Mesothelial cell of epicardium (in vitro differentiated cells): ENCODE data around the gene BRSK2. TPM values are rescaled to one million over a fixed set of nuclear protein-coding genes. Genes with fewer than 3 reads are reported as not detected.

Experiments used
- DNase-seq, 2 experiments: peaks; one replicate each; pipeline ENCODE4 v3.0.0; 2021; ENCODE audit warnings: low spot score in 2 of 2; ENCODE audit not compliant: unreplicated experiment in 2 of 2
- H3K27ac Mint-ChIP-seq: 2 replicates; pipeline ENCODE4 v1.8.0; 2021; ENCODE audit warnings: mixed read lengths
- H3K27me3 Mint-ChIP-seq: 2 replicates; pipeline ENCODE4 v1.8.0; 2021; ENCODE audit warnings: low read depth, mixed read lengths
- H3K36me3 Mint-ChIP-seq: 2 replicates; pipeline ENCODE4 v1.8.0; 2021; ENCODE audit warnings: mixed read lengths
- H3K4me1 Mint-ChIP-seq: 2 replicates; pipeline ENCODE4 v1.8.0; 2021; ENCODE audit warnings: mixed read lengths
- H3K4me3 Mint-ChIP-seq: 2 replicates; pipeline ENCODE4 v1.8.0; 2021; ENCODE audit warnings: mild to moderate bottlenecking, moderate library complexity, mixed read lengths
- H3K9me3 Mint-ChIP-seq: 2 replicates; pipeline ENCODE4 v1.8.0; 2021; ENCODE audit warnings: mixed read lengths
- total RNA-seq: library from RNA; stranded (reverse); gene quantifications from 3 replicates; pipeline ENCODE4 v1.2.1, GENCODE V29; 2021
- TF ChIP-seq, protein P1 (sequence below): fragments of 200-600 bp; sonication (generic); IDR thresholded peaks from one replicate; pipeline ENCODE4 v1.5.0; 2021; ENCODE audit warnings: antibody characterized with exemption; ENCODE audit not compliant: unreplicated experiment

Gene BRSK2
- total RNA-seq, 1 donor from 2014 or later, result 4.9 TPM

DNA sequence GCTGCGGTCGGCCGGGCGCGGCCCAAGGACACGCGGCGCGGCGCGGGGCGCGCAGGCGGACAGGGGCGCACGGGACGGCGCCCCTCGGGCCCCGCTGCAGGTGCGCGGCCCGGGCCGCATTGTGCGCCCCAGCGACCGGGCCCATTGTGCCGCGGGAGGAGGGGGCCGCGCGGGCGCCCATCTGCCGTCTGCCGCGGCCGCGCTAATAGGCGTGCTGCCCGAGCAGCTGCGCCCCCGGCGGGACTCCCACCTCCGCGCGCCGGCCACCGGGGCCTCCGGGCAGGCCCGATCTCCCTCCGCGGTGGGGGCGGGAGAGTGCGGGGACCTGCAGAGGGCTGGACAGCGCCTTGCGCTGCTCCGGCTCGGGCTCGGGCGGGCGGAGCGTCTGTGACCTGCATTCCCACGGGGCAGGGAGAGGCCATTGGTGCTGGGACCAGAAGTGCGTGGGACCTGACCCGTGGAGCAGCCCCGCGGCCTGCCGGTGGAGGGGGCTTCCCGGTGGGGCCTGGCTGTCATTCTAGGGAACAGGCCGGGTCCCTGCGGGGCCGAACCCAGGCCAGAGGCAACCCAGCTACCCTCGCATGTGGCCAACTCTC, 933 bp downstream of the BRSK2 start:
- Mint-ChIP-seq H3K27ac (no peak overlapping the region), H3K27me3 (peaks cover 60% of the 10 kb centered on the region), H3K4me3 (peak overlapping the region; percentile 39), H3K4me1 (peaks cover 2% of the 10 kb centered on the region), H3K36me3 (no peaks in the 10 kb centered on the region), H3K9me3 (no peaks in the 10 kb centered on the region)
- TF ChIP-seq, protein P1, sequence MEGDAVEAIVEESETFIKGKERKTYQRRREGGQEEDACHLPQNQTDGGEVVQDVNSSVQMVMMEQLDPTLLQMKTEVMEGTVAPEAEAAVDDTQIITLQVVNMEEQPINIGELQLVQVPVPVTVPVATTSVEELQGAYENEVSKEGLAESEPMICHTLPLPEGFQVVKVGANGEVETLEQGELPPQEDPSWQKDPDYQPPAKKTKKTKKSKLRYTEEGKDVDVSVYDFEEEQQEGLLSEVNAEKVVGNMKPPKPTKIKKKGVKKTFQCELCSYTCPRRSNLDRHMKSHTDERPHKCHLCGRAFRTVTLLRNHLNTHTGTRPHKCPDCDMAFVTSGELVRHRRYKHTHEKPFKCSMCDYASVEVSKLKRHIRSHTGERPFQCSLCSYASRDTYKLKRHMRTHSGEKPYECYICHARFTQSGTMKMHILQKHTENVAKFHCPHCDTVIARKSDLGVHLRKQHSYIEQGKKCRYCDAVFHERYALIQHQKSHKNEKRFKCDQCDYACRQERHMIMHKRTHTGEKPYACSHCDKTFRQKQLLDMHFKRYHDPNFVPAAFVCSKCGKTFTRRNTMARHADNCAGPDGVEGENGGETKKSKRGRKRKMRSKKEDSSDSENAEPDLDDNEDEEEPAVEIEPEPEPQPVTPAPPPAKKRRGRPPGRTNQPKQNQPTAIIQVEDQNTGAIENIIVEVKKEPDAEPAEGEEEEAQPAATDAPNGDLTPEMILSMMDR, result no peak
- peak in 1 of 2 experiments; percentile 34 for DNase-seq

DNA sequence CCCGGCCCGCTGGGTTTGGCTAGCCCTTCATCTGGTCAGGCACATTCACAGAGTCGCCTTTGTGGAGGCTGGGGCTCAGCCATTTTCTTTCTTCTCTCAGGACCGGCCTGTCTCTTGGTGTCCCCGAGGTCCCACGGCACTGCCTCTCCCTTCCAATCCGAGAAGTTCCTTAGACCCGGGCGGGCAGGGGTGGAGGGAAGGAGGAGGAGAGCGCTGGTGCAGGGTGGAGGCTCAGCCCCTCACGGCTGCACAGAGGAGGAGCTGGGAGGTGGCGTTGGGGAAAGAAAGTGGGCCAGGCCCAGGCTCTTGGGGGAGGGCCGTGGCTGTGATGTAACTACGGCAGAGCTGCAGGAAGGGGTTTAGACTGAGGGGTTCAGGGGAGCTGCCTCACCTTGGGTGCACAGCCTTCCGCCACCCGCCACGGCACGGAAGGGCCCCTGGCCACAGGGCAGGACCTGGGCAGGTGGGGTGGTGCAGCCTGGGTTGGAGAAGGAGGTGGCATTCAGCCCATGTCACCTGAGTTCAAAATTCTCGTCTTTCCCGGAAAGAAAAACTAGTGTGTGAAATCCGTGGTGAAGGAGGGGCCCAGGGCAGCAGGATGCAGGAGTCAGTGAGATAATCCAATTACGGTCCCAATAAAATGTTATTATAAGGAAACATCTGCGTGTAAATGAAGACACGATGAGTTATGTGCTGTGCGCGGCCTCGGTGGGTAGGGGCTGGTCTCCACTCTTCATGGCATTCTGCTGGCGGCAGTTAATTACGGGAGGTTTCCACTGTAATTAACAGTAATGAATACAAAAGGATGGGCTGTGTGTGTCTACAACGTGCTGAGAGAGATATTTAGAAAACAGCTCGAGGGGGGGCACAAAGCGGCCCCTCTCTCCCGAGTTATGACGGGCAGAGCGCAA, 1.7 kb downstream of the BRSK2 start:
- peaks cover 56% of the 10 kb centered on the region for H3K27me3 Mint-ChIP-seq
- H3K4me1 Mint-ChIP-seq, result peaks cover 2% of the 10 kb centered on the region
- no peaks in the 10 kb centered on the region for H3K9me3 Mint-ChIP-seq
- no peaks in the 10 kb centered on the region for H3K36me3 Mint-ChIP-seq
- TF ChIP-seq, protein P1, result no peak
- peak in 1 of 2 experiments; percentile 12 for DNase-seq
- H3K4me3 Mint-ChIP-seq, result peak overlapping the region; percentile 39
- H3K27ac Mint-ChIP-seq, result no peak overlapping the region

DNA sequence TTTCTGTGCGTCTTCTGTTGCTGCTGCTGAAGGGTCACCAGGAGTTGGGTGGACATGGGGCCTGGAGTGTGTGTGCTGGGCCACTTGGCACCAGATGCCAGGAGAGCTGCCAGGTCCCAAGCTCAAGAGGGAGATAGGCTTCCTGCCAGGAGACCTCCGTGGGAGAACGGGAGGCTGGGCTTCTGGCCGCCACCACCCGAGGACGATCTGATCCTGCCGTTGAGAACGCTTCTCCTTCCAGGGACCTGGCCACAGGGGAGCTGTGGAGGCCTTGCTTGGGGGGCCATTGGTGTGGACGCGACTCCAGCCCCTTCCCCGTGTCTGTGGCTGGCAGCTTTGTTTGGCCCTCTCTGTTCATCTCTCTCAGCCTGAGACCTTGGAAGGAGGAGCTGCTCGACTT, 2.4 kb downstream of the BRSK2 start:
- no peak for DNase-seq
- Mint-ChIP-seq H3K9me3 (no peaks in the 10 kb centered on the region), H3K4me3 (no peak overlapping the region), H3K27ac (no peak overlapping the region), H3K27me3 (peaks cover 51% of the 10 kb centered on the region), H3K4me1 (peaks cover 2% of the 10 kb centered on the region), H3K36me3 (no peaks in the 10 kb centered on the region)
- TF ChIP-seq, protein P1, result no peak

DNA sequence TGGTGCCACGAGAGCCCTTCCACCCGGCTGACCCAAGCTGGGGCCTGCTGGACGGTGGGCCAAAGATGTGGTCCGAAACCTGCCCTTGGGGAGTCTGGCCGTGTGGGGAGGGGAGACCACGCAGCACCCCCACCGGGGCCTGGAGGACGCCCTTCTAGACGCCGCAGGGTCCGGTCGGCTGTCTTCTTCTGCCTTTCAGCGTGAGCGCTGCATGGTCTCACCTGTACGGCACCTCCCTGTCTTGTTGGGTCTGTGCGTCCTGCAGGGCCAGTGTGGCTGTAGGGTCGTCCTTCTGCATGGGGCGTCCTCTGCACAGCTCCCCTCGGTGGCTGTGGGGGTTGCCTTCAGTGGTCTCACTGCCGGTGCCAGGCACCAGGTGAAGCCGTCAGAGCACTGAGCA, 2.8 kb downstream of the BRSK2 start:
- TF ChIP-seq, protein P1, result no peak
- no peak overlapping the region for H3K4me3 Mint-ChIP-seq
- H3K36me3 Mint-ChIP-seq, result no peaks in the 10 kb centered on the region
- peaks cover 2% of the 10 kb centered on the region for H3K4me1 Mint-ChIP-seq
- DNase-seq, result no peak
- peaks cover 46% of the 10 kb centered on the region for H3K27me3 Mint-ChIP-seq
- H3K27ac Mint-ChIP-seq, result no peak overlapping the region
- no peaks in the 10 kb centered on the region for H3K9me3 Mint-ChIP-seq

DNA sequence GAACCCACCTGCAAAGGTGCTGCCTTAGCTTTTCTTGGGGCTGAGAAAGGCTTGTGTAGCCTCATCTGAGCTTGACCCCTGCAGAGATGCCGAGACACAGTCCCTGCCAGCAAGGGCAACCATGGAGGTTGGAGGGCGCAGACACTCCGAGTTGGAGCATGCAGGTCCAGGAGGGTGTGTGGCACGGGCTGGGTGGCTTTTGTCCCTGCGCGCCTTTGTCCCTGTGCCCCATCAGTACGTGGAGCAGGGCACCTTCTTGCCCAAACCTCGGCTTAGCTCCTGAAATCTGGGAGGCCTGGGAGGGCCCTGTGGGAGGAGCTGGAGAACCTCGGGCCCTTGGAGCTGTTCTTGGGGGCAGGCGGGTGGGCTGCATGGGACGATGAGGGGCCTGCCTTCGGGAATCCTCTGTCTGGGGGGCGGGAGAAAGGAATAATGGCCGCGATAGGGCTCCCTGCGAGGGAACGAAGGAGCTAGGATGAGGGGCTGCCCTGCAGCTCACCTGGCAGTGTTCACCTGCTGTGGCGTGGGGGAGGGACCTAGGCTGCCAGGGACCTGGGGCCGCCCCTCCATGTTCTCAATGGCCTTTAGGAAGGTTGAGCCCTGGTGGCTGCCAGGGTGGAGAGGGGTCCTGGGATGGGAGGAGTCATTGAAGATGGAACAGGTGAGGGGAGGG, 3.4 kb downstream of the BRSK2 start:
- TF ChIP-seq, protein P1, result no peak
- peaks cover 2% of the 10 kb centered on the region for H3K4me1 Mint-ChIP-seq
- DNase-seq, result peak in 1 of 2 experiments; percentile 15
- no peaks in the 10 kb centered on the region for H3K36me3 Mint-ChIP-seq
- H3K9me3 Mint-ChIP-seq, result no peaks in the 10 kb centered on the region
- H3K4me3 Mint-ChIP-seq, result no peak overlapping the region
- no peak overlapping the region for H3K27ac Mint-ChIP-seq
- peaks cover 40% of the 10 kb centered on the region for H3K27me3 Mint-ChIP-seq
